ENCODE measurements around the gene LYRM1. TPM values are rescaled to one million over a fixed set of nuclear protein-coding genes. Genes with fewer than 3 reads are reported as not detected.
"Not testable (repeated sequence)": the region's sequence is repeated elsewhere in the genome, so short reads cannot be mapped to it uniquely, and the experiment has no call there.

The LYRM1 gene
- total and polyA plus RNA-seq, 3 donors from 2014 or later, result 30.2 to 87.2 (median 43.0) TPM

DNA sequence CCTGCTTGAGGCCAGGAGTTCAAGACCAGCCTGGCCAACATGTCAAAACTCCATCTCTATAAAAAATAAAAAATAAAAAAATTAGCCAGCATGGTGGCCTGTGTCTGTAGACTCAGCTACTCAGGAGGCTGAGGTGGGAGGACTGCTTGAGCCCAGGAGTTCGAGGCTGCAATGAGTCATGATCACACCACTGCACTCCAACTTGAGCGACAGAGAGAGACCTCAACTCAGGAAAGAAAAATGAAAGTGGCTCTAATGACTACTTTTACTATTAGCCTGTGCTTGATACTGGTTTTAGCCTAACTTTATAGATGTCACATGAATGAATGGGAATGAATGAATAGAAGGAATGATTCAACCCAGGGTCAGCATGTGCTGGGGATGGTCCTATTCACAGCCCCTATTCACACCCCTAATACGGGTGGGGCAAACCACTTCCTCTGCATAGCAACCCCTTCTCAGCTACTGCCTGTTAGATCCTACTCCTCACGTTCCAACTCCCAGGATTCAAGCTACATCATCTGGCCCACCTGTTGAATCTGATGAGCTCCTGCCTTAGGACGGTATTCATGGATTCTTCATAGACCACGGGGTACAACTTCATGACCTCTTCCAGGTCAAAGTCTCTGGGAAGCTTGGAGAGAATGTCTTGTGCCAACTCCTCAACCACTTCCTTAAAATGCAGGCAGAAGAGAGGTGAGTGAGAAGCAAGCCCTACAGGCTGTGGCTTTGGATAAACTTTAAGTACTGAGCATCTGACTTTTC lies 40.5 kb downstream of the LYRM1 start:
- Histone ChIP-seq H3K9me3 (no peaks in the 10 kb centered on the region), H3K27ac (no peak overlapping the region), H3K4me1 (no peaks in the 10 kb centered on the region), H3K4me3 (no peak overlapping the region), H3K36me3 (ENCODE audit: low read depth, missing control alignments) (no peaks in the 10 kb centered on the region), H3K27me3 (no peaks in the 10 kb centered on the region)
- no peak for DNase-seq
- intact Hi-C loops (cut with DNase I; ENCODE audit: low total_unique reads), result no loop called here
- WGBS, 2 donors, result 83% methylated on average over 6 of the region's 6 CpGs
- TF ChIP-seq POLR2A (IDR thresholded peaks at IDR 0.05), result no peak
- TF ChIP-seq, protein P1, sequence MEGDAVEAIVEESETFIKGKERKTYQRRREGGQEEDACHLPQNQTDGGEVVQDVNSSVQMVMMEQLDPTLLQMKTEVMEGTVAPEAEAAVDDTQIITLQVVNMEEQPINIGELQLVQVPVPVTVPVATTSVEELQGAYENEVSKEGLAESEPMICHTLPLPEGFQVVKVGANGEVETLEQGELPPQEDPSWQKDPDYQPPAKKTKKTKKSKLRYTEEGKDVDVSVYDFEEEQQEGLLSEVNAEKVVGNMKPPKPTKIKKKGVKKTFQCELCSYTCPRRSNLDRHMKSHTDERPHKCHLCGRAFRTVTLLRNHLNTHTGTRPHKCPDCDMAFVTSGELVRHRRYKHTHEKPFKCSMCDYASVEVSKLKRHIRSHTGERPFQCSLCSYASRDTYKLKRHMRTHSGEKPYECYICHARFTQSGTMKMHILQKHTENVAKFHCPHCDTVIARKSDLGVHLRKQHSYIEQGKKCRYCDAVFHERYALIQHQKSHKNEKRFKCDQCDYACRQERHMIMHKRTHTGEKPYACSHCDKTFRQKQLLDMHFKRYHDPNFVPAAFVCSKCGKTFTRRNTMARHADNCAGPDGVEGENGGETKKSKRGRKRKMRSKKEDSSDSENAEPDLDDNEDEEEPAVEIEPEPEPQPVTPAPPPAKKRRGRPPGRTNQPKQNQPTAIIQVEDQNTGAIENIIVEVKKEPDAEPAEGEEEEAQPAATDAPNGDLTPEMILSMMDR (IDR thresholded peaks at IDR 0.05), result no peak

DNA sequence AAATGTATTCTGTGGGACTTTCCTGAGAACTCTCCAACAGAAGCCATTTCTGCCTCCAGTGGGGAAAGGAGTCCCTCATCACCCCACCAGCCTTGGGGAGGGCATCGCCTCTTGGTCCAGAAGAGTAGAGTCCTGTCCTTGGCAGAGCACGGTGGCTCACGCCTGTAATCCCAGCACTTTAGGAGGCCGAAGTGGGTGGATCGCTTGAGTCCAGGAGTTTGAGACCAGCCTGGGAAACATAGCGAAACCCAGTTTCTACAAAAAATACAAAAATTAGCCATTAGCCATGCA lies 41.0 kb downstream of the LYRM1 start:
- TF ChIP-seq, protein P1 (IDR thresholded peaks at IDR 0.05), result no peak
- no peak for TF ChIP-seq POLR2A (IDR thresholded peaks at IDR 0.05)
- no peaks in the 10 kb centered on the region for H3K36me3 ChIP-seq (ENCODE audit: low read depth, missing control alignments)
- no peak for DNase-seq
- H3K27ac ChIP-seq, result no peak overlapping the region
- H3K27me3 ChIP-seq, result no peaks in the 10 kb centered on the region
- 92 to 93% methylated on average over 2 to 6 of the region's 6 CpGs for WGBS, 2 donors
- intact Hi-C loops (cut with DNase I; ENCODE audit: low total_unique reads), result no loop called here
- H3K4me1 ChIP-seq, result no peaks in the 10 kb centered on the region
- no peaks in the 10 kb centered on the region for H3K9me3 ChIP-seq
- H3K4me3 ChIP-seq, result no peak overlapping the region

DNA sequence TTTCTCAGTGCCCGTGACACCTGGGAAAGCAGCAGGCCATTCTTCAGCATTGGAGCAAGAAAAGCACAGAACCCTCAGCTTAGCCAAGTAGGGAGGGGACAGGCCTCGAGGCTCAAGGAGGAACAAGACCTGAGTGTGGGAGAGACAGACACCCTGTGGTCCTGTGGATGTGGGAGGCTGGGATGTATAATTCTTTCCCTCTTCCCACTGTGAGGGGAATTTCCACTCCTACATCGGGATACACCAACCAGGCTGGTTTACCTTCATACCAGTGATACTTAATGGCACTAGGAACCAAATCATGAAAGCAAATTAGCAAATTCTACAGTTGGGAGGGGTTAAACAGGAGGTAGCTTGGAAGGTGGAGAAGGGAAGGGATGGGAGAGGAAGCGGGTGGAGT lies 41.7 kb downstream of the LYRM1 start:
- no peak for TF ChIP-seq POLR2A (IDR thresholded peaks at IDR 0.05)
- TF ChIP-seq, protein P1 (IDR thresholded peaks at IDR 0.05), result no peak
- no peak for DNase-seq
- no peaks in the 10 kb centered on the region for H3K4me1 ChIP-seq
- H3K9me3 ChIP-seq, result no peaks in the 10 kb centered on the region
- no peaks in the 10 kb centered on the region for H3K36me3 ChIP-seq (ENCODE audit: low read depth, missing control alignments)
- no peaks in the 10 kb centered on the region for H3K27me3 ChIP-seq
- intact Hi-C loops (cut with DNase I; ENCODE audit: low total_unique reads), result no loop called here
- H3K27ac ChIP-seq, result no peak overlapping the region
- WGBS, 2 donors, result 79 to 80% methylated on average over 4 of the region's 4 CpGs
- H3K4me3 ChIP-seq, result no peak overlapping the region

DNA sequence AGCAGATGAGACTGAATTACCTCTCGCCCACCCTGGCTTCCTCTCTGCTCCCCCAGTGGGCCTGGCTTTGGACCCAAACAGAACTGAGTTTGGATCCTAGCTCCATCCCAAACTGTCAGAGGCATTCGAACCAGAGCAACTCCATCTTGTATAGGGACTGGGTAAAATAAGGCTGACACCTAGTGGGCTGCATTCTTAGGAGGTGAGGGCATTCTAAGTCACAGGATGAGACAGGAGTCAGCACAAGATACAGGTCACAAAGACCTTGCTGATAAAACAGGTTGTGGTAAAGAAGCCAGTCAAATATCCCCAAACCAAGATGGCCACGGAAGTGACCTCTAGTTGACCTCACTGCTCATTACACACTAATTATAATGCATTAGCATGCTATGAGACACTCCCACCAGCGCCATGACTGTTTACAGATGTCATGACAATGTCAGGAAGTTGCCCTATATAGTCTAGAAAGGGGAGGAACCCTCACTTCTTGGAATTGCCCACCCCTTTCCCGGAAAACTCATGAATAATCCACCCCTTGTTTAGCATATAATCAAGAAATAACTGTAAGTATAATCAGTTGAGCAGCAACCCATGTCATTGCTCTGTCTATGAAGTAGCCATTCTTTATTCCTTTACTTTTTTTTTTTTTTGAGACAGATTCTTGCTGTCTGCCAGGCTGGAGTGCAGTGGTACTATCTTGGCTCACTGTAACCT lies 44.4 kb downstream of the LYRM1 start:
- WGBS, 2 donors, result 79 to 85% methylated on average over 5 of the region's 5 CpGs
- Histone ChIP-seq H3K4me1 (no peaks in the 10 kb centered on the region), H3K27me3 (no peaks in the 10 kb centered on the region), H3K9me3 (no peaks in the 10 kb centered on the region), H3K4me3 (no peak overlapping the region), H3K27ac (no peak overlapping the region), H3K36me3 (ENCODE audit: low read depth, missing control alignments) (no peaks in the 10 kb centered on the region)
- DNase-seq, result no peak
- no peak for TF ChIP-seq POLR2A (IDR thresholded peaks at IDR 0.05)
- intact Hi-C loops (cut with DNase I; ENCODE audit: low total_unique reads), result no loop called here

DNA sequence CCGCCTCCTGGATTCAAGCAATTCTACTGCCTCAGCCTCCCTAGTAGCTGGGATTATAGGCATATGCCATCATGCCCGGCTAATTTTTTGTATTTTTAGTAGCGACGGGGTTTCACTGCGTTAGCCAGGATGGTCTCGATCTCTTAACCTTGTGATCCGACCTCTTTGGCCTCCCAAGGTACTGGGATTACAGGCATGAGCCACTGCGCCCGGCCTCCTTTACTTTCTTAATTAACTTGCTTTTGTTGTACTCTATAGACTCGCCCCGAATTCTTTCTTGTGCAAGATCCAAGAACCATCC lies 45.0 kb downstream of the LYRM1 start:
- H3K4me3 ChIP-seq; H3K27me3 ChIP-seq; intact Hi-C loops (cut with DNase I; ENCODE audit: low total_unique reads); H3K4me1 ChIP-seq; DNase-seq; H3K36me3 ChIP-seq (ENCODE audit: low read depth, missing control alignments); H3K9me3 ChIP-seq; H3K27ac ChIP-seq: not testable (repeated sequence)
- 92 to 94% methylated on average over 11 of the region's 11 CpGs for WGBS, 2 donors

Measured in testis (tissue), 3 donors.